Panc1 (cell line): ENCODE results near the gene CCDC127. TPM values are rescaled to one million over a fixed set of nuclear protein-coding genes. Genes with fewer than 3 reads are reported as not detected.
A peak's percentile ranks its signal among the peaks of the same experiment; 100 is the strongest.
"Not testable (repeated sequence)": the region's sequence is repeated elsewhere in the genome, so short reads cannot be mapped to it uniquely, and the experiment has no call there.

Experiments used
- ATAC-seq: fragments of 200-7000 bp; cut with Tn5 transposase; 2 replicates; pipeline ENCODE4 v1.9.1; 2020; ENCODE audit warnings: mild to moderate bottlenecking, moderate library complexity
- BruUV-seq: library from RNA; stranded (reverse); fragments of 400-500 nt; replicated peaks from 2 replicates; lab custom pipeline; 2021; lab: Mats Ljungman, UMichigan
- CTCF ChIA-PET: fragments of 300-600 bp; sonication (Branson Sonifier 250); formaldehyde crosslinking; loops from one replicate; lab custom pipeline; 2022; ENCODE audit warnings: antibody characterized with exemption; lab: Charles Lee
- POLR2A ChIA-PET: fragments of 300-600 bp; sonication (Branson Sonifier 250); formaldehyde crosslinking; loops from one replicate; lab custom pipeline; 2022; ENCODE audit warnings: antibody characterized with exemption; lab: Charles Lee
- DNase-seq: peaks from one replicate; pipeline ENCODE4 v3.0.0-alpha.2; 2010; ENCODE audit warnings: low read depth, low spot score
- H3K27ac ChIP-seq: 2 replicates; pipeline ENCODE4 v1.5.1; 2011; ENCODE audit warnings: mild to moderate bottlenecking, low read length, inconsistent platforms
- H3K27me3 ChIP-seq: fragments of 200-500 bp; sonication (Bioruptor generic); 2 replicates; pipeline ENCODE4 v1.6.0; 2014; ENCODE audit warnings: low read length, inconsistent platforms; ENCODE audit not compliant: control insufficient read depth, insufficient read depth
- H3K36me3 ChIP-seq: fragments of 200-500 bp; sonication (Bioruptor generic); 2 replicates; pipeline ENCODE4 v1.5.1; 2014; ENCODE audit warnings: inconsistent platforms, mild to moderate bottlenecking, low read length, moderate library complexity; ENCODE audit not compliant: control insufficient read depth, insufficient read depth
- H3K4me1 ChIP-seq: 2 replicates; pipeline ENCODE4 v1.5.1; 2011; ENCODE audit warnings: inconsistent platforms, mild to moderate bottlenecking, low read length, moderate library complexity; ENCODE audit not compliant: control insufficient read depth, insufficient read depth
- H3K4me3 ChIP-seq, 2 experiments: 2 replicates each; pipeline ENCODE4 v1.5.1; 2011 to 2012; ENCODE audit warnings: low read depth in 2 of 2, low read length in 2 of 2, mild to moderate bottlenecking in 2 of 2, inconsistent platforms in 1 of 2, moderate library complexity in 1 of 2
- H3K9me3 ChIP-seq: fragments of 200-500 bp; sonication (Bioruptor generic); 2 replicates; pipeline ENCODE4 v1.5.1; 2014; ENCODE audit warnings: low read depth, mild to moderate bottlenecking, inconsistent platforms, low read length, moderate library complexity; ENCODE audit not compliant: control insufficient read depth, insufficient read depth
- in situ Hi-C: cut with HindIII; loops from 2 replicates; pipeline ENCODE4 v1.10.0; 2016; ENCODE audit warnings: low sequenced_read_pairs, low pct_unique_long_range_greater_than_20kb
- intact Hi-C: fragments of 100-400 bp; cut with micrococcal nuclease; formaldehyde crosslinking; loops from one replicate; pipeline ENCODE4 v1.10.0; 2022; ENCODE audit not compliant: unreplicated experiment
- total RNA-seq: library from RNA; stranded (reverse); gene quantifications from one replicate; pipeline ENCODE4 v1.2.1, GENCODE V29; 2021; ENCODE audit not compliant: unreplicated experiment

Gene CCDC127
- total RNA-seq, 1 experiment from 2014 or later = 8.1 TPM

GRCh38 chr5:251538-251937 is 33.6 kb upstream of the CCDC127 start:
- H3K27ac ChIP-seq, CTCF ChIA-PET, ATAC-seq, in situ Hi-C loops, H3K4me1 ChIP-seq, DNase-seq, intact Hi-C loops, H3K27me3 ChIP-seq, H3K36me3 ChIP-seq, POLR2A ChIA-PET, BruUV-seq, H3K4me3 ChIP-seq, H3K9me3 ChIP-seq: not testable (repeated sequence)

GRCh38 chr5:251016-251415 is 33.1 kb upstream of the CCDC127 start:
- POLR2A ChIA-PET = not testable (repeated sequence)

GRCh38 chr5:250396-250795 is 32.4 kb upstream of the CCDC127 start:
- H3K27ac ChIP-seq, DNase-seq, H3K9me3 ChIP-seq, H3K27me3 ChIP-seq, H3K4me1 ChIP-seq, POLR2A ChIA-PET, H3K36me3 ChIP-seq, BruUV-seq, in situ Hi-C loops, intact Hi-C loops, H3K4me3 ChIP-seq: not testable (repeated sequence)
- CTCF ChIA-PET = interaction anchor here (0.6 kb wide), 1 partner anchor 21 kb away, joined by 6 read pairs; no protein-coding TSS in a partner anchor
- ATAC-seq = peak; percentile 62

More at GRCh38 chr5:251016-251415, 33.1 kb upstream of the CCDC127 start:
- BruUV-seq, in situ Hi-C loops, intact Hi-C loops, H3K27ac ChIP-seq, H3K27me3 ChIP-seq, H3K4me1 ChIP-seq, DNase-seq, H3K4me3 ChIP-seq, CTCF ChIA-PET, H3K9me3 ChIP-seq, H3K36me3 ChIP-seq: not testable (repeated sequence)
- ATAC-seq = peak; percentile 58; the same call in 1 of the 2 replicates

GRCh38 chr5:245717-246116 is 27.8 kb upstream of the CCDC127 start:
- BruUV-seq, ATAC-seq, H3K4me3 ChIP-seq, CTCF ChIA-PET, H3K9me3 ChIP-seq, POLR2A ChIA-PET, DNase-seq, H3K27me3 ChIP-seq, H3K27ac ChIP-seq, H3K4me1 ChIP-seq, in situ Hi-C loops, intact Hi-C loops, H3K36me3 ChIP-seq: not testable (repeated sequence)

GRCh38 chr5:243683-244367 is 25.9 kb upstream of the CCDC127 start:
- H3K27ac ChIP-seq, H3K36me3 ChIP-seq: not testable (repeated sequence)

GRCh38 chr5:241045-241669 is 23.2 kb upstream of the CCDC127 start:
- H3K36me3 ChIP-seq, H3K27ac ChIP-seq, H3K4me3 ChIP-seq, POLR2A ChIA-PET, ATAC-seq, CTCF ChIA-PET, H3K27me3 ChIP-seq, intact Hi-C loops, H3K4me1 ChIP-seq, in situ Hi-C loops, BruUV-seq, DNase-seq, H3K9me3 ChIP-seq: not testable (repeated sequence)

More at GRCh38 chr5:243683-244367, 25.9 kb upstream of the CCDC127 start:
- POLR2A ChIA-PET, DNase-seq, in situ Hi-C loops, intact Hi-C loops, H3K9me3 ChIP-seq, H3K4me3 ChIP-seq, H3K4me1 ChIP-seq, CTCF ChIA-PET, BruUV-seq, H3K27me3 ChIP-seq, ATAC-seq: not testable (repeated sequence)

- H3K36me3 ChIP-seq, H3K9me3 ChIP-seq, DNase-seq, H3K4me3 ChIP-seq, H3K27ac ChIP-seq, CTCF ChIA-PET, BruUV-seq, H3K27me3 ChIP-seq, in situ Hi-C loops, ATAC-seq, H3K4me1 ChIP-seq, intact Hi-C loops, POLR2A ChIA-PET: not testable (repeated sequence)
Measured at GRCh38 chr5:240550-240949, 22.6 kb upstream of the CCDC127 start.
